HG02588 (cell line): ENCODE data around the gene ANKRD11.
A peak's percentile ranks its signal among the peaks of the same experiment; 100 is the strongest.

Source experiments
- ATAC-seq: cut with Tn5 transposase; IDR thresholded peaks from one replicate; pipeline ENCODE4 v1.9.1; 2021; ENCODE audit warnings: mild to moderate bottlenecking, moderate library complexity; ENCODE audit not compliant: unreplicated experiment

Gene ANKRD11

DNA sequence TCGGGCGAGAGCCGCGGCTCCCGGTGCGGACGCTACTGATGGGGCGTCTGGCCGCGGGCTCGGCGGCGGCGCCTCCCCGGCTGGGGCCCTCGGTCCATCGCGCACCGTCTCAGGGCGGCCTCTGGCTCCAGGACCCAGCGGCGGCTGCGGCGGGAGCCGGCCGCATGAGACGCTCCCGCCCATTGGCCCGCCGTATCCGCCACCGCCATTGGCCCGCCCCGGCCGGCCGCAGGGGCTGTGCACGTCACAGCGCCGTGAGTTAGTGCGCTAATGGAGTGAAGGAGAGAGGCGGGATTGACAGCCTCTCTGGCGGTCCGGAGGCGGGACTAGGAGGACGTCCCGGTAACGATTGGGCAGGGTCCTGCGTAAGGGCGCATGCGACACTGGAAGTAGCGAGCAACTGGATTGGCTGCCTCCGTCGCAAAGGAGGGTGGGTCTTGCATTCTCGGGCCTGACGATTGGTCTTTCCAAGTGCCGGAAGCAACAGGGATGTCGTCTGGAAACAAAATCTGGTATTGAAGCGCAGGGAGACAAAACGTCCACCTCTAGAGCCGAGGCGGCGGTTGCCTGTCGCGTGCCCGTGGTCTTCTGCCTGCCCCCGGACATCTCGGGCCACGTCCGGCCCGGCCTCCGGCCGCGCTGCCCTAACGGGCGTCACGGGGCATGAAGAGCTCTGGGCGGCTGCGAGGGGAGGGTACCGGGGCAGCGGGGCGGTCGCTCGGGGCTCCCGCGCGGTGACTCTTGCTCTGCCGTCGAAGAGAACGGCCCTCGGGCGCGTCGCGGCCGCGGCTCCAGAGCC lies at the start of gene ANKRD11:
Gene ANKRD11 (minus strand): TSS at position 123 of the 799 bp plus-strand sequence. CDS start 173,542 bp downstream, outside the sequence.
- peak; percentile 79 for ATAC-seq

GRCh38 chr16:89538286-89538685 lies 47.9 kb upstream of the ANKRD11 start:
- no peak for ATAC-seq

GRCh38 chr16:89537549-89537925 lies 47.2 kb upstream of the ANKRD11 start:
- ATAC-seq, result no peak

DNA sequence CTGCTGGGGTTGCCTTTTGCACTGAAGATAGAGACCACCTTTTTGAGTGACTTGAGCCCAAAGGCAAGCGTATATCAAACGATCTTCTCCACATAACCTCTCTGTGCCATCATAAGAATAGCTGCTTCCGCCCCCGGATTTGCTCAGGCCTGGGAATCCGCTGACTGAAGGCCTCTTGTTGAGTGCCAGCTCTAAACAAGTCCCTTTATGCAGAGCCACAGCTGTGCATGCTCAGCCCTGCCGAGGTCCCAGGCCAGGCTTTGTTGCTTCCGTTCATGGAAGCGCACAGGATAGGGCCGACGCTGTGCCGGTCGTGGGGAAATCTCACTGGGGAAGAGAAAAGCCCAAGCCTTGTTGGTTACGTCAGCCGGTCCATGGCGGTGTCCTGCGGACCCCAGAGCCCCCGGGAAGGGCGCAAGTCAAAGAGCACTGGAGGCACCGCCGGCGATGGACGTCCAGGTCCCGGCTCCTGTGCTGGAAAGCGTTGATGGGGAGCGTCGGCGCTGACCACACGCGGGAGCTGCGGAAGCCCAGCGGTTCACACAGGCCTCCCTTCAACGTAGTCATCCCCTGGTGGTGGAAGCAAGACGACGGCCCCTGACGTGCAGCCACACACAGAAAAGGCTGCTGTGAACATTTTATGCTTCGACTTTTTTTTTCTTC lies 46.7 kb upstream of the ANKRD11 start:
- no peak for ATAC-seq

GRCh38 chr16:89536371-89536770 lies 46.0 kb upstream of the ANKRD11 start:
- no peak for ATAC-seq

- no peak for ATAC-seq
Measured at GRCh38 chr16:89534252-89534756, 43.9 kb upstream of the ANKRD11 start.

GRCh38 chr16:89531821-89532526 lies 41.6 kb upstream of the ANKRD11 start:
- no peak for ATAC-seq

- ATAC-seq, result no peak
Measured at GRCh38 chr16:89530401-89531381, 40.3 kb upstream of the ANKRD11 start.

- ATAC-seq, result no peak
Measured at GRCh38 chr16:89529097-89529496, 38.7 kb upstream of the ANKRD11 start.

DNA sequence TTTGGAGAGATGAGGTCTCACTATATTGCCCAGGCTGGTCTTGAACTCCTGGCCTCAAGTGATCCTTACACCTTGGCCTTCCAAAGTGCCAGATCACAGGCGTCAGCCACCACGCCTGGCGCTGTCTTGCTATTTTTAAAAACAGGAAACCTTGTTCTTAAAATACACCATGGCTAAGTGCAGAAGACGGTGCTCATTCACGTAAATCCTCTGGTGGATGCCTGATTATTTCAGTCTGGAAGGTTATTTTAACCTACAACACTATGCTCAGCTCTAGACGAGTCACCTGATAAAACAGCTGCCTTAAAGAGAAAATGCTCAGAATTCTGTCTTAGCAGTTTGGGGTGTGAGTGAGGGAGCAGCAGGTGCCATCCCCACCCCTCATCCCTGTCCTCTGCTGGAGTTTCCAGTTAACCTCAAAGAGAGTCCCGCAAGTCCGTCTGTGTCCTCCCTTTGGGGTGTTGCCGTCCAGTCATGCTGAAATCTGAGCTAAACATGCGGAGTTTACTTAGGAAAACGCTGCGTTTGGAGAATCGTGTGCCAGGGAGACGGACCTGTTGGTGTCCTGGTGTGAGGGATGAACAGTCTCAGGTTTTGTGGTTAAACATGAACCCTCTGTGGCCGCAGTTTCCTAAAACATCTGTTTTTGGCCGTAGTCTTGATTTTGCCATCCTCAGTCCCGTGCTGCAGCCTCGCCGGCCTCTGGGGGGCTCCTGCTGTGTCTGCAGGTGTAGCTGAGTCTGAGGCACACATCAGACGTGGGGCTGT lies 35.0 kb upstream of the ANKRD11 start:
- ATAC-seq, result no peak

GRCh38 chr16:89523680-89524344 lies 33.5 kb upstream of the ANKRD11 start:
- ATAC-seq, result no peak

DNA sequence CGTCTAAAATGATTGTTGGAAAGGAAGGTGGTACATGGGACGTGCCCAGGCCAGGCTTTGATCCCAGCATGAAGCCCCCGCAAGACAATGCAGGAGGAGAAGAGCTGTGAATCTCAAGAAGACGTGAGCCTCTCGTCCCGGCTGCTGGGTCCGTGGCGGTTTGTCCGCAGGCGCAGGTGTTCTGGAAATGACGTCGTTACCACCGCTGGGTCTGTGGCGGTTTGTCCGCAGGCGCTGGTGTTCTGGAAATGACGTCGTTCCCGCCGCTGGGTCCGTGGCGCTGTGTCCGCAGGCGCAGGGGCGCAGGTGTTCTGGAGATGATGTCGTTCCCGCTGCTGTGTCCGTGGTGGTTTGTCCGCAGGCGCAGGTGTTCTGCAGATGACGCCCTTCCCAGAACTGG lies 31.9 kb upstream of the ANKRD11 start:
- ATAC-seq, result no peak

DNA sequence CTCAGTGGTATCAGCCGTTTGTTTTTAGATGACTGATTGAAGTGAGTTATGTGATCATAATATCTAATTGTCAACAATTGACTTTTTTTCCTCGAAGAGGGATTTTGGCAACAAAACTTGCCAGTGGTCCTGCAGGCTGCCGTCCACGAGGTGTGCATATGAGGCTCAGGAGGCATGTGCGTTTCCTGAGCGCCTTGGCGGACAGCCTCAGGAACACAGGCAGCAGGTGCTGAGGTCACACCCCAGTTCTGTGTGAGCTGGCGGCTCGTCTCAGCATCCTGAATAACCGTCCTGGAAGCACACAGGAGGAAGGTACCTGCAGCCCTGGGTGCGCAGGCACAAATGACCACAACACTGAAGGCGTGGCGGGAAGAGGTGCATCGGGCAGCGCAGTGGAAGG lies 29.5 kb upstream of the ANKRD11 start:
- ATAC-seq, result no peak

GRCh38 chr16:89517128-89517527 lies 26.8 kb upstream of the ANKRD11 start:
- no peak for ATAC-seq

GRCh38 chr16:89512453-89512852 lies 22.1 kb upstream of the ANKRD11 start:
- ATAC-seq, result no peak

GRCh38 chr16:89511374-89511773 lies 21.0 kb upstream of the ANKRD11 start:
- ATAC-seq, result no peak

GRCh38 chr16:89510526-89510925 lies 20.2 kb upstream of the ANKRD11 start:
- no peak for ATAC-seq

- ATAC-seq, result peak; percentile 61
Measured at GRCh38 chr16:89507834-89508590, 17.7 kb upstream of the ANKRD11 start, which contains the start of gene SPG7. TSS of gene SPG7 (plus strand) at chr16:89508403. CDS start at chr16:89508418, 15 bp downstream.
